ENCODE data around the gene IL16.

DNA sequence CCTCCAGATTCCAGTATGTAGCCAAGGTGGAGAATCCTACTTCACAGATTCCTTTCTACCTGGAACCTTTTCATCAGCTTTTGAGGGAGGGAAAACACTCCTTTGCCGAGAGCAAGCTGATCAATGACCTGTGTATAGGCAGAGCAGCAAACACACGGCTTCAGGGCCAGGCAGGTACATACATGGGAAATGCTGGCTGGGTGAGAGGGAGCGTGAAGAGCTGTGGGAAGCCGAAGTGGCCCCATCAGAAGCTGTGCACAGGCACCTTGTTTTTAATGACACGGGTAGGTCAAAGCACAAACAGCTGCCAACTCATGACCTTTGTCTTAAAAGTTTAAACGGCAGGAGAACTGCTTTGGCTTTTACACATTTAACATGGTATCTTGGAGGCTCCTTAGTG is 101.9 kb downstream of the IL16 start:
- TF ChIP-seq CTCF (IDR thresholded peaks at IDR 0.05 in 2 of 3, conservative IDR thresholded peaks at IDR 0.05 in 1 of 3; ENCODE audit: borderline replicate concordance in 1 of 3, insufficient read depth in 1 of 3, low read depth in 2 of 3, low read length in 2 of 3) (no peak), EGR1 (IDR thresholded peaks at IDR 0.05; ENCODE audit: low read depth) (no peak), POLR2A (IDR thresholded peaks at IDR 0.05; ENCODE audit: borderline replicate concordance, extremely low read depth, insufficient read depth, insufficient read length) (no peak), POLR2AphosphoS5 (IDR thresholded peaks at IDR 0.05; ENCODE audit: low read depth, low read length) (no peak), MAX (IDR thresholded peaks at IDR 0.05) (no peak), SP1 (IDR thresholded peaks at IDR 0.05; ENCODE audit: low read depth) (no peak), EZH2 (IDR thresholded peaks at IDR 0.05) (no peak), REST (IDR thresholded peaks at IDR 0.05; ENCODE audit: low read depth) (no peak), YY1 (IDR thresholded peaks at IDR 0.05; ENCODE audit: extremely low read depth, insufficient replicate concordance, low read depth, low read length) (no peak), EZH2phosphoT487 (IDR thresholded peaks at IDR 0.05; ENCODE audit: borderline replicate concordance) (no peak), JUND (IDR thresholded peaks at IDR 0.05) (no peak)
- TF ChIP-seq, protein P1, sequence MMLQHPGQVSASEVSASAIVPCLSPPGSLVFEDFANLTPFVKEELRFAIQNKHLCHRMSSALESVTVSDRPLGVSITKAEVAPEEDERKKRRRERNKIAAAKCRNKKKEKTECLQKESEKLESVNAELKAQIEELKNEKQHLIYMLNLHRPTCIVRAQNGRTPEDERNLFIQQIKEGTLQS (IDR thresholded peaks at IDR 0.05), result no peak

Data from HCT116 (cell line).